ENCODE measurements around the gene CTU1. TPM values are rescaled to one million over a fixed set of nuclear protein-coding genes. Genes with fewer than 3 reads are reported as not detected.
A peak's percentile ranks its signal among the peaks of the same experiment; 100 is the strongest.

The CTU1 gene
- total RNA-seq, 1 experiment from 2014 or later, result 11.3 TPM

DNA sequence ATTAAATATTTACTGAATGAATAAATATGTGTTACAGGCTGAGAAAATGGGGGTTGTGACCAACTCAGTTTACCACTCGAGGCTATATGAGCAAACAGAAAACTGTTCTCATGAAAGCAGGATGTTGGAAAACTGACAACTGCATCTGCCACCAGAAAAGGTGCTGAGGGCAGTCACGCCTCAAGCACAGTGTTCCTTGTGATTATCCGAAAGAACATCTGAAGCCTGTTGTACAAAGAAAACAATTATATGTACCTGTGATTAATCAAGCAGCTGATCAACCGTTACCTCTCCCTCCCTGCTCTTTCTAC, 37.2 kb downstream of the CTU1 start:
- intact Hi-C loops (cut with micrococcal nuclease; ENCODE audit: unreplicated experiment), result no loop called here
- no peak for DNase-seq

GRCh38 chr19:51070334-51071094, 37.7 kb downstream of the CTU1 start:
- H3K27ac Mint-ChIP-seq (ENCODE audit: unreplicated experiment), result no peak overlapping the region
- intact Hi-C loops (cut with micrococcal nuclease; ENCODE audit: unreplicated experiment), result no loop called here
- BruUV-seq (replicated peaks), result no TSS peak
- H3K9me3 Mint-ChIP-seq (ENCODE audit: low read depth, unreplicated experiment), result peaks cover 8% of the 10 kb centered on the region
- H3K4me1 Mint-ChIP-seq (ENCODE audit: low read depth, unreplicated experiment), result no peaks in the 10 kb centered on the region
- CTCF ChIA-PET, result interaction anchor here (0.6 kb wide), 1 partner anchor 266 kb away, joined by 8 read pairs; no protein-coding TSS in a partner anchor
- DNase-seq, result no peak
- TF ChIP-seq, protein P1, sequence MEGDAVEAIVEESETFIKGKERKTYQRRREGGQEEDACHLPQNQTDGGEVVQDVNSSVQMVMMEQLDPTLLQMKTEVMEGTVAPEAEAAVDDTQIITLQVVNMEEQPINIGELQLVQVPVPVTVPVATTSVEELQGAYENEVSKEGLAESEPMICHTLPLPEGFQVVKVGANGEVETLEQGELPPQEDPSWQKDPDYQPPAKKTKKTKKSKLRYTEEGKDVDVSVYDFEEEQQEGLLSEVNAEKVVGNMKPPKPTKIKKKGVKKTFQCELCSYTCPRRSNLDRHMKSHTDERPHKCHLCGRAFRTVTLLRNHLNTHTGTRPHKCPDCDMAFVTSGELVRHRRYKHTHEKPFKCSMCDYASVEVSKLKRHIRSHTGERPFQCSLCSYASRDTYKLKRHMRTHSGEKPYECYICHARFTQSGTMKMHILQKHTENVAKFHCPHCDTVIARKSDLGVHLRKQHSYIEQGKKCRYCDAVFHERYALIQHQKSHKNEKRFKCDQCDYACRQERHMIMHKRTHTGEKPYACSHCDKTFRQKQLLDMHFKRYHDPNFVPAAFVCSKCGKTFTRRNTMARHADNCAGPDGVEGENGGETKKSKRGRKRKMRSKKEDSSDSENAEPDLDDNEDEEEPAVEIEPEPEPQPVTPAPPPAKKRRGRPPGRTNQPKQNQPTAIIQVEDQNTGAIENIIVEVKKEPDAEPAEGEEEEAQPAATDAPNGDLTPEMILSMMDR (IDR thresholded peaks at IDR 0.05; ENCODE audit: unreplicated experiment), result no peak
- peaks cover 43% of the 10 kb centered on the region for H3K27me3 Mint-ChIP-seq (ENCODE audit: unreplicated experiment)
- no peaks in the 10 kb centered on the region for H3K36me3 Mint-ChIP-seq (ENCODE audit: insufficient read depth, unreplicated experiment)
- no peak overlapping the region for H3K4me3 Mint-ChIP-seq (ENCODE audit: low read depth, unreplicated experiment)

More for the DNA sequence above, 37.2 kb downstream of the CTU1 start:
- TF ChIP-seq, protein P1 (IDR thresholded peaks at IDR 0.05; ENCODE audit: unreplicated experiment), result no peak
- H3K27me3 Mint-ChIP-seq (ENCODE audit: unreplicated experiment), result peaks cover 43% of the 10 kb centered on the region
- H3K36me3 Mint-ChIP-seq (ENCODE audit: insufficient read depth, unreplicated experiment), result no peaks in the 10 kb centered on the region
- BruUV-seq (replicated peaks), result no TSS peak
- peaks cover 8% of the 10 kb centered on the region for H3K9me3 Mint-ChIP-seq (ENCODE audit: low read depth, unreplicated experiment)
- H3K27ac Mint-ChIP-seq (ENCODE audit: unreplicated experiment), result no peak overlapping the region
- CTCF ChIA-PET, result interaction anchor here (0.6 kb wide), 1 partner anchor 267 kb away, joined by 8 read pairs; no protein-coding TSS in a partner anchor
- no peaks in the 10 kb centered on the region for H3K4me1 Mint-ChIP-seq (ENCODE audit: low read depth, unreplicated experiment)
- H3K4me3 Mint-ChIP-seq (ENCODE audit: low read depth, unreplicated experiment), result no peak overlapping the region

GRCh38 chr19:51066393-51067186, 41.6 kb downstream of the CTU1 start:
- CTCF ChIA-PET, result no interaction called here
- no peaks in the 10 kb centered on the region for H3K36me3 Mint-ChIP-seq (ENCODE audit: insufficient read depth, unreplicated experiment)
- peaks cover 6% of the 10 kb centered on the region for H3K9me3 Mint-ChIP-seq (ENCODE audit: low read depth, unreplicated experiment)
- H3K27me3 Mint-ChIP-seq (ENCODE audit: unreplicated experiment), result peaks cover 38% of the 10 kb centered on the region
- H3K27ac Mint-ChIP-seq (ENCODE audit: unreplicated experiment), result no peak overlapping the region
- DNase-seq, result no peak
- no TSS peak for BruUV-seq (replicated peaks)
- H3K4me1 Mint-ChIP-seq (ENCODE audit: low read depth, unreplicated experiment), result no peaks in the 10 kb centered on the region
- intact Hi-C loops (cut with micrococcal nuclease; ENCODE audit: unreplicated experiment), result no loop called here
- TF ChIP-seq, protein P1 (IDR thresholded peaks at IDR 0.05; ENCODE audit: unreplicated experiment), result no peak
- H3K4me3 Mint-ChIP-seq (ENCODE audit: low read depth, unreplicated experiment), result no peak overlapping the region

GRCh38 chr19:51065221-51065960, 42.8 kb downstream of the CTU1 start:
- BruUV-seq (replicated peaks), result no TSS peak
- Mint-ChIP-seq H3K27me3 (ENCODE audit: unreplicated experiment) (peaks cover 50% of the 10 kb centered on the region), H3K4me3 (ENCODE audit: low read depth, unreplicated experiment) (peak overlapping the region; percentile 56), H3K27ac (ENCODE audit: unreplicated experiment) (no peak overlapping the region), H3K9me3 (ENCODE audit: low read depth, unreplicated experiment) (peaks cover 12% of the 10 kb centered on the region), H3K4me1 (ENCODE audit: low read depth, unreplicated experiment) (no peaks in the 10 kb centered on the region), H3K36me3 (ENCODE audit: insufficient read depth, unreplicated experiment) (no peaks in the 10 kb centered on the region)
- no peak for DNase-seq
- CTCF ChIA-PET, result interaction anchor here (0.9 kb wide), 1 partner anchor 44 kb away, joined by 4 read pairs; no protein-coding TSS in a partner anchor
- TF ChIP-seq, protein P1 (IDR thresholded peaks at IDR 0.05; ENCODE audit: unreplicated experiment), result no peak
- intact Hi-C loops (cut with micrococcal nuclease; ENCODE audit: unreplicated experiment), result no loop called here
